Vagina (tissue), 2 donors: ENCODE data around the gene PTPRE.

ENCODE experiments used
- POLR2A ChIP-seq, 2 donors: fragments of 450-650 bp; IDR thresholded peaks; one replicate each; pipeline ENCODE4 v1.6.1; 2017; ENCODE audit warnings: antibody characterized with exemption in 2 of 2, mild to moderate bottlenecking in 2 of 2, moderate library complexity in 2 of 2
- TF ChIP-seq, protein P1 (sequence below), 3 experiments: fragments of 450-650 bp in 2 of 3; fragments of 200-600 bp in 1 of 3; sonication (generic) in 1 of 3; IDR thresholded peaks; one replicate each; pipeline ENCODE4 v1.5.1; 2017 to 2019; ENCODE audit warnings: antibody characterized with exemption in 3 of 3, mild to moderate bottlenecking in 2 of 3, moderate library complexity in 2 of 3

DNA sequence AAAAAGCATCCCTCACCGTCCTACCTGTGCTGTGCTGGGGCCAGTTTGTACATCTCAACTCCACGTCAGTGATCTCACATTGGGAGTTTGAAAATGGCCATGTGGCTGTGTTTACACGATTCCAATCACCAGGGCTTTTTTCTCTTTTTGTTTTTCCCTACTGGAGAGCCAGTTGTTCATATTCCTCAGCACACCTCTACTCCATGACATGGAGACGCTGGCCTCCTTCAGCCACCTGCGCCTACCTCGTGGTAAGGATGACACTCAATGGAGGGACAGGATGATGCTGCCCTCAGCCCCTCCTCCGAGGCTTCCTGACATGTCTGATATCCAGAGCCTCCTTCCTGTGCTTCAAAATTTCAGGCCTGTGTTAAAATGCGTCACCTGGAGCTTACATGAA lies 24.5 kb upstream of the PTPRE start:
- TF ChIP-seq, protein P1, sequence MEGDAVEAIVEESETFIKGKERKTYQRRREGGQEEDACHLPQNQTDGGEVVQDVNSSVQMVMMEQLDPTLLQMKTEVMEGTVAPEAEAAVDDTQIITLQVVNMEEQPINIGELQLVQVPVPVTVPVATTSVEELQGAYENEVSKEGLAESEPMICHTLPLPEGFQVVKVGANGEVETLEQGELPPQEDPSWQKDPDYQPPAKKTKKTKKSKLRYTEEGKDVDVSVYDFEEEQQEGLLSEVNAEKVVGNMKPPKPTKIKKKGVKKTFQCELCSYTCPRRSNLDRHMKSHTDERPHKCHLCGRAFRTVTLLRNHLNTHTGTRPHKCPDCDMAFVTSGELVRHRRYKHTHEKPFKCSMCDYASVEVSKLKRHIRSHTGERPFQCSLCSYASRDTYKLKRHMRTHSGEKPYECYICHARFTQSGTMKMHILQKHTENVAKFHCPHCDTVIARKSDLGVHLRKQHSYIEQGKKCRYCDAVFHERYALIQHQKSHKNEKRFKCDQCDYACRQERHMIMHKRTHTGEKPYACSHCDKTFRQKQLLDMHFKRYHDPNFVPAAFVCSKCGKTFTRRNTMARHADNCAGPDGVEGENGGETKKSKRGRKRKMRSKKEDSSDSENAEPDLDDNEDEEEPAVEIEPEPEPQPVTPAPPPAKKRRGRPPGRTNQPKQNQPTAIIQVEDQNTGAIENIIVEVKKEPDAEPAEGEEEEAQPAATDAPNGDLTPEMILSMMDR (IDR thresholded peaks at IDR 0.05): no peak
- no peak for TF ChIP-seq POLR2A (IDR thresholded peaks at IDR 0.05)
